Stomach (tissue), 9 donors: ENCODE results near the gene TIPARP. TPM values are rescaled to one million over a fixed set of nuclear protein-coding genes. Genes with fewer than 3 reads are reported as not detected.

Experiments used
- DNase-seq, 2 donors: peaks; one replicate each; pipeline versions ENCODE4 v3.0.0 to v3.0.0-alpha.2; 2013 to 2019
- H3K27ac ChIP-seq, 5 donors: fragments of 200-600 bp in 4 of 5; sonication (generic) in 4 of 5; one replicate each; pipeline ENCODE4 v1.5.1; 2013 to 2019; ENCODE audit warnings: mild to moderate bottlenecking in 1 of 5, moderate library complexity in 1 of 5
- H3K27me3 ChIP-seq, 3 donors: fragments of 200-600 bp; sonication (generic); one replicate each; pipeline ENCODE4 v1.5.1; 2017 to 2019; ENCODE audit warnings: mixed run types in 1 of 3
- H3K36me3 ChIP-seq, 4 donors: fragments of 200-600 bp; sonication (generic); 1 replicate in 3 of 4; 2 replicates in 1 of 4; pipeline ENCODE4 v1.5.1; 2016 to 2019
- H3K4me1 ChIP-seq, 4 donors: fragments of 200-600 bp; sonication (generic); one replicate each; pipeline ENCODE4 v1.5.1; 2016 to 2019
- H3K4me3 ChIP-seq, 4 donors: fragments of 200-600 bp; sonication (generic) in 3 of 4; one replicate each; pipeline ENCODE4 v1.5.1; 2016 to 2019; ENCODE audit warnings: mild to moderate bottlenecking in 1 of 4
- H3K9me3 ChIP-seq, 4 donors: fragments of 200-600 bp; sonication (generic); one replicate each; pipeline ENCODE4 v1.5.1; 2016 to 2019
- EP300 ChIP-seq: sonication (generic); formaldehyde crosslinking; IDR thresholded peaks from one replicate; pipeline ENCODE4 v1.6.1; 2017; ENCODE audit warnings: antibody characterized with exemption
- POLR2A ChIP-seq, 4 donors: fragments of 450-650 bp; IDR thresholded peaks; one replicate each; pipeline ENCODE4 v1.6.1; 2016; ENCODE audit warnings: antibody characterized with exemption in 4 of 4, control low read depth in 2 of 4, mild to moderate bottlenecking in 1 of 4, moderate library complexity in 1 of 4
- POLR2AphosphoS5 ChIP-seq, 3 donors: sonication (generic); formaldehyde crosslinking; IDR thresholded peaks; one replicate each; pipeline ENCODE4 v1.6.1; 2016; ENCODE audit warnings: antibody characterized with exemption in 3 of 3
- WGBS, 5 donors: extraction: QIAGEN DNeasy Blood & Tissue Kit in 3 of 5; methylation state at CpG; one replicate each; pipeline versions ENCODE4 v1.1.5 to v1.1.7; 2013 to 2018; 5-methylcytosine and 5-hydroxymethylcytosine counted together
- intact Hi-C: fragments of 100-400 bp; cut with DNase I; formaldehyde crosslinking; loops from one replicate; pipeline ENCODE4 v1.15.1; 2023; ENCODE audit warnings: low total_unique reads
- polyA plus RNA-seq, 3 donors: library from polyadenylated mRNA; stranded (reverse); fragments of 200-250 nt; gene quantifications; one replicate each; pipeline ENCODE4 v1.2.3, GENCODE V29; 2013
- total RNA-seq, 5 donors: library from RNA; depleted of rRNA; stranded (reverse); fragments of >200 nt; gene quantifications; one replicate each; pipeline versions ENCODE4 v1.1.0 to v1.2.3, GENCODE V29; 2014 to 2016
- TF ChIP-seq, protein P1 (sequence below), 7 experiments: fragments of 450-650 bp in 4 of 7; fragments of 200-600 bp in 3 of 7; sonication (generic) in 3 of 7; IDR thresholded peaks; one replicate each; pipeline ENCODE4 v1.5.1; 2016 to 2019; ENCODE audit warnings: antibody characterized with exemption in 7 of 7, control low read depth in 2 of 7, mild to moderate bottlenecking in 1 of 7
- donor health status: healthy with polysubstance abuse.
- donor health status: Bipolar disorder and iron deficiency.
- donor health status: healthy.

Gene TIPARP
- total and polyA plus RNA-seq, 8 donors: 7.2 to 73.4 (median 22.5) TPM

DNA sequence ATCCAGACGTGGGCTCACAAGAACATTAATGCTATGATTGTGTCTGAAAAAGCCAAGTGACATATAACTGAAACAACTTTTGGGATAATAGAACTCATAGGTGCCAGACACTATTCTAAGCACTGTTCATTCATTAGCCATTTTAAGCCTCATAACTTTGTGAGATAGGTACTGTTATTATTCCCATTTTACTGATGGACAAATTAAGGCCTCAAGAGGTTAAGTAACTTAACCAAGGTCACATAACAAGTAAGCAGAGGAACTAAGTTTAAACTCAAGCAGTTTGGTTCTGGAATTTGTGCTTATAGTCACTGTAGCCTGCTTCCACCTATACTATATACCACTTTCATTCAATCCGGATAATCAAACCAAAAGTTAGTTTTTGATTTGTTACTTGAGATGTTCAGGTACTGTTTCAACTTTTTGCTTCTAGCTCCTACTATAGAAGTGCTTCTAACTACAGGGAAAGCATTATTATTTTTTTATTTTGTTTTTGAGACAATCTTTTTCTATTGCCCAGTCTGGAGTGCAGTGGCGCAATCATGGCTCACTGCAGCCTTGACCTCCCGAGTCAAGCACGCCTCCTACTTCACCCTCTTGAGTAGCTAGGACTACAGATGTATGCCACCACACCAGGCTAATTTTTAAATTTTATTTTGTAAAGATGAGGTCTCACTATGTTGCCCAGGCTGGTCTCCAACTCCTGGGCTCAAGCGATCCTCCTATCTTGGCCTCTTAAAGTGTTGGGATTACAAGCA, 41.9 kb downstream of the TIPARP start:
- intact Hi-C loops: no loop called here
- TF ChIP-seq POLR2AphosphoS5 (IDR thresholded peaks at IDR 0.05) (no peak), EP300 (no peak), POLR2A (IDR thresholded peaks at IDR 0.05) (no peak)
- TF ChIP-seq, protein P1, sequence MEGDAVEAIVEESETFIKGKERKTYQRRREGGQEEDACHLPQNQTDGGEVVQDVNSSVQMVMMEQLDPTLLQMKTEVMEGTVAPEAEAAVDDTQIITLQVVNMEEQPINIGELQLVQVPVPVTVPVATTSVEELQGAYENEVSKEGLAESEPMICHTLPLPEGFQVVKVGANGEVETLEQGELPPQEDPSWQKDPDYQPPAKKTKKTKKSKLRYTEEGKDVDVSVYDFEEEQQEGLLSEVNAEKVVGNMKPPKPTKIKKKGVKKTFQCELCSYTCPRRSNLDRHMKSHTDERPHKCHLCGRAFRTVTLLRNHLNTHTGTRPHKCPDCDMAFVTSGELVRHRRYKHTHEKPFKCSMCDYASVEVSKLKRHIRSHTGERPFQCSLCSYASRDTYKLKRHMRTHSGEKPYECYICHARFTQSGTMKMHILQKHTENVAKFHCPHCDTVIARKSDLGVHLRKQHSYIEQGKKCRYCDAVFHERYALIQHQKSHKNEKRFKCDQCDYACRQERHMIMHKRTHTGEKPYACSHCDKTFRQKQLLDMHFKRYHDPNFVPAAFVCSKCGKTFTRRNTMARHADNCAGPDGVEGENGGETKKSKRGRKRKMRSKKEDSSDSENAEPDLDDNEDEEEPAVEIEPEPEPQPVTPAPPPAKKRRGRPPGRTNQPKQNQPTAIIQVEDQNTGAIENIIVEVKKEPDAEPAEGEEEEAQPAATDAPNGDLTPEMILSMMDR (IDR thresholded peaks at IDR 0.05): no peak
- H3K27me3 ChIP-seq: no peaks in the 10 kb centered on the region
- no peak overlapping the region for H3K27ac ChIP-seq
- H3K4me1 ChIP-seq: peaks cover 0 to 11% (median 4%) of the 10 kb centered on the region in 4 donors
- H3K4me3 ChIP-seq: no peak overlapping the region
- DNase-seq: no peak
- H3K36me3 ChIP-seq: peaks cover 0 to 13% (median 8%) of the 10 kb centered on the region in 4 donors
- WGBS, 5 donors: 81 to 89% (median 82%) methylated on average over 6 of the region's 6 CpGs
- H3K9me3 ChIP-seq: no peaks in the 10 kb centered on the region

DNA sequence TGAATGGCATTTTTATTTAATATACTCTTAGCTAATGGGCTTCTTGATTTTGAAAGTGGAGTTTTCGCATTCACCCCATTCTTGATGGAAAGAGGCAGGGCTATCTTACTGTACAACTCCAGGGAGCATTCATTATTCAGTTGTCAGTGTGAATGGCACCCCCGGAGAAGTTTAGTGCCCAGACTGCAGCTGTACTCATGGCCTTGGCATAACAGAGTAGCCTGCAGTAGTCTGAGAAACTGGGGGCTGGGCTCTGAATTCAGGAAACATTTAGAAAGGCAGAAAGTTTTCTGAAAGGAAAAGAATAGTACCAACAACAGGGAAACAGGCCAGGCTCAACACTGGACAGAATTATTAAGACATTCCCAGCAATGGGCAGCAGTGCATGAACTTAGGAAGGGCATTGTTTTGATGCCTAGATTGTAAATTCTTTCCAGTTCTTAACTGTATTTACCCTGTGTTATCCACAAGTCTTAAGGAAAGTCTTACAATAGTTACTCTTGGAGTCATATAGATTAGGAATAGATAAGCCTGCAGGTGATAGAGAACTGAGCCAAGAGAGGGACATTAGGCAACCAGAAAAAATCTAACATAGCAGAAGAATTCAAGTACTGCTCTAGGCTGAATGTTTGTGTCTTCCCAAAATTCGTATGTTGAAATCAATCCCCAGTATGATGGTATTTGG, 44.4 kb downstream of the TIPARP start:
- Histone ChIP-seq H3K9me3 (no peaks in the 10 kb centered on the region), H3K27ac (peak overlapping the region in 3 of 5 donors; percentile 19 to 64 (median 35)), H3K4me1 (peaks cover 0 to 11% (median 4%) of the 10 kb centered on the region in 4 donors), H3K36me3 (peaks cover 0 to 13% (median 8%) of the 10 kb centered on the region in 4 donors), H3K27me3 (no peaks in the 10 kb centered on the region), H3K4me3 (no peak overlapping the region)
- no peak for DNase-seq
- intact Hi-C loops: no loop called here
- 44 to 65% (median 52%) methylated on average over 3 of the region's 3 CpGs for WGBS, 5 donors
- no peak for TF ChIP-seq EP300
- no peak for TF ChIP-seq POLR2A (IDR thresholded peaks at IDR 0.05)
- peak in 2 of 3 donors; percentile 26 to 27 for TF ChIP-seq POLR2AphosphoS5 (IDR thresholded peaks at IDR 0.05)

DNA sequence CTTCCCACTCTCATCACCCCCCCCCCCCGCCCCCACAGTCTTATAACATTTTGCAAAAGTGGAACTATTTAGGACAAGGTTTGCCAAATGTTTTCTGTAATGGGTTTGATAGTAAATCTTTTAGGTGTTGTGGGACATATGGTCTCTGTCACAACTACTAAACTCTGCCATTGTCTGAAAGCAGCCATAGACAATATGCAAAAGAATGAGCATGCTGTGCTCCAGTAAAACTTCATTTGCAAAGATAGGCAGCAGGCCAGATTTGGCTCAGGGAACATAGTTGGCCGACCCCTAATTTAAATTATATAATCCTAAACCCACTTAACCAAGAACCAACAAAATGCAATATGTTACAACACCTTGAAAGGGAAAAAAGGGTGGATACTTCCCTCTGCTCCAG, 46.4 kb downstream of the TIPARP start:
- TF ChIP-seq EP300 (no peak), POLR2AphosphoS5 (IDR thresholded peaks at IDR 0.05) (no peak), POLR2A (IDR thresholded peaks at IDR 0.05) (no peak)
- TF ChIP-seq, protein P1 (IDR thresholded peaks at IDR 0.05): no peak
- intact Hi-C loops: no loop called here
- H3K36me3 ChIP-seq: peaks cover 0 to under 1% (median 0%) of the 10 kb centered on the region in 4 donors
- WGBS, 5 donors: 43 to 66% (median 54%) methylated on average over 2 of the region's 2 CpGs
- H3K4me1 ChIP-seq: peaks cover 0 to 11% (median 4%) of the 10 kb centered on the region in 4 donors
- no peaks in the 10 kb centered on the region for H3K27me3 ChIP-seq
- no peak overlapping the region for H3K27ac ChIP-seq
- no peak overlapping the region for H3K4me3 ChIP-seq
- H3K9me3 ChIP-seq: no peaks in the 10 kb centered on the region
- no peak for DNase-seq

DNA sequence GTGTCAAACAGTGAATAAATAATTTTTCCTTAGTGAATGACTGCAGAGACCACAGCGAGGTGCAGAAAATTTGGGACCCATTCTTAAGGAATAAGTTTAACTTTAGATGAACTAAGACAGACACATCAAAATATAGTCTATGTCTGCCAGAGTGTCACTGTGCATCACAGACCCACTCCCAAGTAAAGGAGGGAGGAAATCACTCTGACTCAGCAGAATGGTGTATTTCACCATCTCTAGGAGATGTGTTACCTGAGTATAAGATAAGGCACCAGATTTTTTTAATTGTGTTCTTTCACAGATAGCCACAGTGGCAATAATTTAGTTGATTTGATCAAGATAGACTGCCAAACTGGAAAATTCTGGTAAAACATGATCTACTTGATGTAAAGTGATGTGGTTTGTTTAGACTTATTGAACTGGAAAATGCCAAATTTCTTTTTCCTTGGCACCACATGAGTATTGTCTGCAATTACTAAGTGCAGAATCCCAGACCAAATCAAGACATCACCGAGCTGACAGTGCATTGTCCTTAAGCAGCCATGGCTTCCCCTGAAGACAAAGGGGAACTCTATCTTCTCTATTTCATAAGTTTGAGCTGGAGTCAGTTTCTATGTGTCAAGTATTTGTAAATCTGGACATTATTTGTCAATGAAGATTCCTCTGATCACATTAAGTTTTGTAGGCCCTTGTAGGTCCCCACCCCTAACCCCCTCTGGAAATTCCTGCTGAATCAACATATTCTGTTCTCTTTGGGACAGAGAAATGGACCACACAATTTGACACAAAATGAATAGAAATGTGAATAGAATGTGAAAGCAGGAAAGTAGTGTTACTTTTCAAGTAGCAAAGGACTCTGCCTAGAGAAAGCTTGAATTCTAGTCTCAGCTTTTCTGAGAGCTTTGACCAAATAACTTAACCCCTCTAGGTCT, 47.6 kb downstream of the TIPARP start:
- TF ChIP-seq POLR2A (IDR thresholded peaks at IDR 0.05) (no peak), POLR2AphosphoS5 (IDR thresholded peaks at IDR 0.05) (no peak), EP300 (no peak)
- TF ChIP-seq, protein P1 (IDR thresholded peaks at IDR 0.05): no peak
- WGBS, 5 donors: 78 to 91% (median 87%) methylated on average over 2 of the region's 2 CpGs
- Histone ChIP-seq H3K4me1 (peaks cover 0 to 11% (median 7%) of the 10 kb centered on the region in 4 donors), H3K9me3 (no peaks in the 10 kb centered on the region), H3K27me3 (no peaks in the 10 kb centered on the region), H3K4me3 (no peak overlapping the region), H3K36me3 (no peaks in the 10 kb centered on the region), H3K27ac (no peak overlapping the region)
- no peak for DNase-seq
- intact Hi-C loops: no loop called here
